Endometrial microvascular endothelial cells (primary cell): ENCODE results near the gene ABCG8. TPM values are rescaled to one million over a fixed set of nuclear protein-coding genes. Genes with fewer than 3 reads are reported as not detected.

Source experiments
- in situ Hi-C: cut with HindIII; loops from 2 replicates; pipeline ENCODE4 v1.10.0; 2017; ENCODE audit warnings: low sequenced_read_pairs, low pct_unique_long_range_greater_than_20kb; ENCODE audit errors: inconsistent ontology term
- total RNA-seq: library from RNA; depleted of rRNA; stranded (reverse); fragments of >200 nt; gene quantifications from one replicate; pipeline ENCODE4 v1.2.3, GENCODE V29; 2015; ENCODE audit errors: inconsistent ontology term

The ABCG8 gene
- total RNA-seq: not detected

DNA sequence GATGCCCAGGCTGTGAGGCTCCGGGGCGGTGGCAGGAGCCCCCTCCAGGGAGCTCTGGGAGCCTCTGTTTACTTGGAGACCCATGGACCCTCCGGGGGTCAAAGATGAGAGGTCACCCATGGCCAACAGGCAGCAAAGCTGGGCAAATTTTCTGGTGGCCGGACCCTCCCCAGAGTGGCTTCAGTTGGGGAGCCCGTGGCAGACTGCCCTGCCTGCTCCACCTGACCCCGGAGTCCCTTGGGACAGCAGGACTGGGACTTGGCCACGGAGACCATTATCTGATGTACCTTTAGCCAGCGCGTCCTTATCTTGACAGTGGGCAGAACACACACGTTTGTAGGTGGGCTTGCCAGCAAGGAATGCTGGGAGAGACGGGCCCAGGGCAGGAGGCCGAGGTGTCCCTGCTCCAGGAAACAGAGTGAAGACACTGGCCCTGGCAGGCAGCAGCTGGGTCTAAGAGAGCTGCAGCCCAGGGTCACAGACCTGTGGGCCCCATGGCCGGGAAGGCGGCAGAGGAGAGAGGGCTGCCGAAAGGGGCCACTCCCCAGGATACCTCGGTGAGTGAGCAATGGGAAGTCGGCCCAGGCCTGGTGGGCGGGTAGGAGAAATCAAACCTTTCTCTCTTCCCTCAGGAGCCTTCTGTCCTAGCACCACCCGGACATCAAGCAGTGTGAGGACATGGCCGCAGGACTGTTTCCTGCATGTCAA is at the start of gene ABCG8, which contains the start of gene ABCG5:
Gene ABCG8 (plus strand): TSS at position 412 of the 708 bp plus-strand sequence. CDS start 83 bp downstream, at position 495.
Gene ABCG5 (minus strand): TSS at position 280 of the 708 bp plus-strand sequence. CDS start 160 bp downstream, at position 120.
- in situ Hi-C loops: no loop called here

DNA sequence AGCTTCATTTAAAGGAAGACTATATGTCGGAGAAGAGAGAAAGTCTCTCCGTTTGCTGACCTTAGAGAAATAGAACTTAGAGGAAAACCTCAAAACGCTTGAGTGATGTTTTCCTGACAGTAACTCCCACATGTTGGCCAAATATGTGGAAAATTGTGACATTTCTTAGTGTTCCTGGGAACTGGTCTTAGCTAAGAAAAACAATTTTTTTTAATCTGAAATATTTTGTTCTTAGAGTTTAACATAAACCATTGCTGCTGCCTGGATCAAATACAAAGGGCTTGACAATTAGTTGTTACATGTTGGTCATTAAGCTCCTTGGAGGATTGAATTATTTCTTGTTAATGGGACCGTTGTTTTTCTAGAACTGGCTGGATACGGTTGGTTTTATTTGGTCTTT is 48.6 kb upstream of the ABCG8 start:
- in situ Hi-C loops: no loop called here

DNA sequence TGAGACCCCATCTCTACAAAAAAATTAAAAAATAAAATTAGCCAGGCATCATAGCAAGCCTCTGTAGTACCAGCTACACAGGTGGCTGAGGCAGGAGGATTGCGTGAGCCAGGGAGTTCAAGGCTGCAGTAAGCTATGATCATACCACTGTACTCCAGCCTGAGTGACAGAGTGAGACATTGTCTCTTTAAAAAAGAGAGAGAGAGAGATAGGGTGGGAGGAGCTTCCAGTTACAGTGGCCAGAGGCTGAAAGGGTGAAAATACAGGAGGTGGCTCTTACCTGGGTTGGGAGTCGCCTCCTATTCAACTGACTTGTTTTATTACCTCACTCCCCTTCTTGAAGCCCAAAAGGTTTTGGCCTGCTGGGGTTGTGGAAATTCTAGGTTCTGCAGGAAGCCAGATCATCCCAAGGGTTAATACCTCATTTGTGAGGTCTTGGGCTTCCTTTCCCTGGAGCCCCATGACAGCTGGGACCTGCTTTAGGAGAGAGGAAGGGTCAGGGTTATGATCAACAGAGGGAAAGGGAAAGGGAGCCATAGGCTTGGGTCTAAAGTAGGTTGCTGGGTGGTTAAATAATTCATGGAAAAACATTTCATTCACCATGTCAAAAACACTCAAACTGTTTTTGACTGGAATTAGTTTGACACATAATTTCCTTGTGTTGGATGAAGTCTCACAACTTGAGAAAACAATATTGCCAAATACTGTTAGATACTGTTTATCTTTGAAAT is 47.6 kb upstream of the ABCG8 start:
- in situ Hi-C loops: no loop called here

DNA sequence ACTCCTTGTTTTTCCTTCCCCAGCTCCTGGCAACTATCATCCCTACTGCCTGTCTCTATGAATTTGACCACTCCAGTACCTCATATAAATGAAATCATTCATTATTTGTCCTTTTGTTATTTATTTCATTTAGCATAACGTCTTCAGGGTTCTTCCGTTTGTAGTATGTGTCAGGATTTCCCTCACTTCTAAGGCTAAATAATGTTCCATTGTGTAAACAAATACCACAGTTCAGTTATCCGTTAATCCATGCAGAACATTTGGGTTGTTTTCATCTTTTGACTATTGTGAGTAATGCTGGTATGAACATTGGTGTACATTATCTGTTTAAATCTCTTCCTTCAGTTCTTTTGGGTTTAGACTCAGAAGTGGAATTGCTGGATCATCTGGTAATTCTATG is 46.1 kb upstream of the ABCG8 start:
- in situ Hi-C loops: no loop called here

DNA sequence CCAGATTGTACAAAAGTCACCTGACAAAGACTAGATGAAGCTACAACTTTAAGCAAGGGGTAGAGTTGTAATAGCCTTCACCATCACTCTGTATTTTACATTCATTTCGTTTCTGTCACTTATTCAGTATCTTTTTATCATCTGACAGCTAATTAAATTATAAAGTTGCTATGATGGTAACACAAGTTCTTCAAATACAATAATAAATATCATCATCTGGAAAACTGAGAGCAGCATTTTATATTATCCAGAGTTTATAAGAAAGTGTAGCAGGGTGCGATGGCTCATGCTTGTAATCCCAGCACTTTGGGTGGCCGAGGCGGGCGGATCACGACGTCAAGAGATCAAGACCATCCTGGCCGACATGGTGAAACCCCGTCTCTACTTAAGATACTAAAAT is 43.8 kb upstream of the ABCG8 start:
- in situ Hi-C loops: no loop called here

DNA sequence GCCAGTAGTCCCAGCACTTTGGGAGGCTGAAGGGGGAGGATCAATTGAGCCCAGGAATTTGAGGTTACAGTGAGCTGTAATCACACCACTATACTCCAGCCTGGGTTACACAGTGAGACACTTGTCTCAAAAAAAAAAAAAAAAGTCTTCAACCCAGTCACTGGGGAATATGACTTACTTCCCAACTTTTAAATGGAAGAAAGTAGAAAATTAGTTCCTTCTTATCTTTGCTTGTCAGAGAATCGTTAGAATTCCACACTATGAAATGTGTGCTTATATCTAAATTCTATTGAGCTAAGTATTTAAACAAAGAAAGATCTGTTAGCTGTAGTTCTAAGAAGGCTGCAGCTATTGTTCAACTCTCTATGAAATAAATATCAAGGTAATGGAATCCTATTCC is 42.6 kb upstream of the ABCG8 start:
- in situ Hi-C loops: no loop called here

- in situ Hi-C loops: no loop called here
Observed at GRCh38 chr2:43798300-43798699, 40.5 kb upstream of the ABCG8 start.

GRCh38 chr2:43800894-43801293 is 37.9 kb upstream of the ABCG8 start:
- in situ Hi-C loops: no loop called here

DNA sequence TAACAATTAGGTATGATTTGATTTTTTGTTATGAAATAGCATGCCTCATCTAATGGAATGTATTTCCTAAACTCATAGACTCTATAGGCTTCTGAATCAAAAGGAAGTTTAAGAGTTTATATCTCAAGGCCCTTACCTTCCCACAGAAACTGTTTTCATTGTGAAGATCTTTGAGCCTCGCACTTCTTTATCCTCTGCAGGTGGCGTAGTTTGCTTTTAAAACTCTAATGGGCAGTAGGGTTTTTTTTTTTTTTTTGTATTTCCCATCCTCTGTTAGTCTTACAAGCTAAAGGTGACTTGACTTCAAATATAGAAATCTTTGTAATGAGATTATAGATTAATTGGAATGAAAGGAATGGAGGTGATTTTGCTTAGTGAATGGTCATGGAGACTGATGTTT is 36.6 kb upstream of the ABCG8 start:
- in situ Hi-C loops: no loop called here

DNA sequence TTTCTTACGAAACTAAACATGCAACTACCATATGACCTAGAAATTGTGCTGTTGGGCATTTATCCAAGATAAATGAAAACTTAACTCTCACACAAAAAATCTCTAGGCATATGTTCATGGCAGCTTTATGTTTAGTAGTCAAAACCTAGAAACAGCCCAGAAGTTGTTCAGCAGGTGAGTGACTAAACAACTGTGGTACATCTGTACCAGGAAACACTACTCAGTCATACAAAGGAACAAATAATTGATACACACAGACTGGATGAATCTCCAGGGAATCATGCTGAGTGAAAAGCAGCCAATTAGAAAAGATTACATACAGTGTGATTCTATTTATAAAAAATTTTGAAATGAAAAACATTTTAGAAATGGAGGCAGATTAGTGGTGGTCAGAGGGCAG is 35.7 kb upstream of the ABCG8 start:
- in situ Hi-C loops: no loop called here

DNA sequence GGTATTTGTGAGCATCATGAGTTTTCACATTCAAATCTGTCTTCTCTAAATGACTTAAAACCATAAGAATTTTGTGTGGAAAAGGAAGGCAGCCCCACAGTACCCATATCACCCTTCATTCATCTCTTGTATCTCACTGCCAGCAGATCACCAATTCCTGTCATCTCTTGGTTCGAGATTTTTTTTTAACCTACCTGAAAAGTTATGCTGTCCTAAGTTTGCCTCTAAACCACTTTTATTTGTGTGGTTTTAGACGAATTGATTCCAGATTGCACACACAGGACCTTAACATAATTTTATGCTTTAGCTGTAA is 32.1 kb upstream of the ABCG8 start:
- in situ Hi-C loops: no loop called here

- in situ Hi-C loops: no loop called here
Observed at GRCh38 chr2:43810452-43810851, 28.3 kb upstream of the ABCG8 start.

DNA sequence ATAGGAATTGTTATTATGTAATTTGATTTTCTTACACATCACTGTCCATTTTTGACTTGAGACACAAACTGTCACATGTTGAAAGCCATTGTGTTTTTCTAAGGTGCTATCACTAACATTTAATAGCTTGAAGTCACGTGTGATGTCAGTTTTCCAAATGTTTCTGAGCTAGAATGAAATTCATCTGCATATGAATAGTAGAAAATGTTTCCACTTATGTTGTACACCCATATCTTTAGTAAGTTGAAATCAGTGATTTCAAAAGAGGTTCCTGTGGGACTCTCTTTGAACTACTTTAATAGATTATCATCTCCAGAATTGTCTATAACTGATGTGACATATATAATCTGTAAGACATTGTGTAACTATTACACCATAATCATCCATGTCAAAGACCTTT is 27.9 kb upstream of the ABCG8 start:
- in situ Hi-C loops: no loop called here

- in situ Hi-C loops: no loop called here
Observed at GRCh38 chr2:43812006-43812405, 26.8 kb upstream of the ABCG8 start.

DNA sequence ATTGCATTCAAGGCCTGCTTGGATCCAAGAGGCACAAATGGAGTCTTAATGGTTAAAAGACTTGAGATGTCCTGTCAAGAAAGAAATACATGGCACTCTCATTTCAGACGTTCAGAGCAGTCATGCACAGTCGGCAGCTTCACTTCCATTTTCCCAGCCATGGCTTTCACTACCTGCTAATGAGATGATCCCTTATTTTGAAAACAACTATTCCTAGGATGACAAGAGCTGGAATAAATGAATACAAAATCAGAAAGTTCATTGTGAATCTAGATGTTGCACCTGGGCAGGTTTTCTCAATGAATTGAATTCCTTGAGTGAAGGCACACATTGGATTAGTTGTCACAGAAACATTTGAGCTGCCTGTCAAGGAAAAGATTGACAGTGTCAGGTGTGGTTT is 25.8 kb upstream of the ABCG8 start:
- in situ Hi-C loops: no loop called here

DNA sequence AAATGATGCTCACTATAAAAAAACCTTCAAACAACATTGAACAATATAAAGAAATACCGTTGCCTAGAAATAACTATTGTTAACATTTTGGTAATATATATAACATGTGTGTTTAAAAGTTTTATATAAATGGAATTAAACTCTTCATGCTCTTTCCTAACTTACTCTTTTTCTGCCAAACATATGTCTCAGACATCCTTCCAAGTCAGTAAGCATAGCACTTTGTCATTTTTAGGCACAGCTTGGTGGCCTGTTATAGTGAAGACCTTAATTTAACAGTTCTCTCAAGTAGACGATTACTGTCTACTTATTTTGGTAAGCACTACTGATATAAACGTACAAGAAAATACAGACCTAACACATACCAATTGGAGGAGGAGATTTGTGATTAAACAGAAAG is 24.1 kb upstream of the ABCG8 start:
- in situ Hi-C loops: no loop called here

DNA sequence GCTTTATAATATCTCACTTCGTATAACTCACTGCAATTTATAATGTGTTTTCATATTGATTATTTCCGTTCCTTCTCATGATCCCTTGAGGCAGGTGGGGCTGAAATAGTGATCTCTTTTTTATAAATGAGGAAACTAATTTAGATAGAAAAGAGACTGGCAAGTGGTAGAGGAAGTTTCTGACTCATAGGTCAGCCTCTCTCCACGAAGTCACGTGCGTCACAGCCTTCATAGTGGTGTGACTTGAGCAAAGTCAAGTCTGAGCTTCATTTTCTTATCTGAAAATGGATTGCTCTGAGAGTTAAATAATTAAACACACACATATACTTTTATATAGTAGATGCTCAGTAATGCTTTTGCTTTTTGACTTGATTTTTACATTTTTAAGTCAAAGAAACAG is 20.0 kb upstream of the ABCG8 start:
- in situ Hi-C loops: no loop called here

DNA sequence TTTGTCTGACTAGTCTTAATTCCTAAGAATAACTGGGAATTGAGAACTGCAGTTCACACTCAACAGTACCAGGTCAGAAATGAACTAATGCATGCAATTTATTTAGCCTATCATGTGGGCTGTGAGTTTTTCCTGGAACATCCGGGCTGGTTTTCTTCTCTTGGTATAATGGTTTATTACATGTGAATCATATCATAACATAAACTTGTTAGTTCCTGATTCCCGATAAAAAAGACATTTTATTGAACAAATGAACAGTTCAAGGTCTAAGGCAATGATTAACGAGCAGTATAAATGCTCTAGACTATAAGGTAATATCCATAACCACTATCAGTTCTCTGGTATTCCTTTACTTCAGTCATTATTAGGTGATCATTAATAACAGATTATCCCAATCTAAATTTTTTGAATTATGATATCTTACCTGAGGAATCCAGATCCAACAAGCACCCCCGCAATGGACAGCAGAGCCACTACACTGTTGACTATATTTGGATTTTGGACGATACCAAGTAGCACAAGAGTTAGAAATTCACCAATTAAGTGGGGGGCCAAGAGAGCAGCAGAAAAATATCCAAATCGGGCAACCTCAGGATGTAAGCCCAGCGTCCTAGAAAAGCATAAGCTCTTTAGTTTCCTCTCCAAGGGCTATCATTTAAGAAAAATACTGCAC is 19.1 kb upstream of the ABCG8 start:
- in situ Hi-C loops: no loop called here

DNA sequence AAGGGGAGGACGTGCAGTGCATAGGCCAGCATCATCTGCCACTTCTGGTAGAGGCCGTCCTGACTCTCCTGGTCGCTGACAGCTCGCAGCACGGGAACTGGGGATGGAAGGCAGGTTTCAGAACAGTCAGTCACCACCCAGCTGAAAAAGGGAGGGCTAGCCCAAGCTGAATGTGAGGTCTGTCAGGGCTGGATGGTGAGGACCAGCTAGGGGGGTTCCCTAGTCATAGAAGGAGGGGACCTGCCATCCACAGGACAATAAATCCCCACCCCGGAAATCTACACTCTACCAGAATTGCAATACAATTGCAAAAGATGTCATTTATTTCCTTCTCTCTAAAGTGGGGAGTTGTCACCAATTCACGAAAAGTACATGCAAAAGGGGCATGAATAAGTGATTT is 15.9 kb upstream of the ABCG8 start:
- in situ Hi-C loops: no loop called here

- in situ Hi-C loops: no loop called here
Observed at GRCh38 chr2:43823751-43824150, 15.0 kb upstream of the ABCG8 start.
